Large intestine (tissue), 3 donors: ENCODE measurements around the gene C3. TPM values are rescaled to one million over a fixed set of nuclear protein-coding genes. Genes with fewer than 3 reads are reported as not detected.
"Not testable (repeated sequence)": the region's sequence is repeated elsewhere in the genome, so short reads cannot be mapped to it uniquely, and the experiment has no call there.

Source experiments
- DNase-seq, 2 donors: peaks; one replicate each; pipeline versions ENCODE4 v3.0.0 to v3.0.0-alpha.2; 2013
- H3K27ac ChIP-seq: one replicate; pipeline ENCODE4 v1.5.1; 2013; ENCODE audit warnings: low read length
- H3K27me3 ChIP-seq: 2 replicates; pipeline ENCODE4 v1.6.1; 2013; ENCODE audit warnings: low read length; ENCODE audit not compliant: control insufficient read depth, insufficient read depth
- H3K36me3 ChIP-seq: 2 replicates; pipeline ENCODE4 v1.6.1; 2013; ENCODE audit warnings: low read length; ENCODE audit not compliant: control insufficient read depth, insufficient read depth
- H3K4me1 ChIP-seq: one replicate; pipeline ENCODE4 v1.6.1; 2013; ENCODE audit warnings: low read length; ENCODE audit not compliant: control insufficient read depth, insufficient read depth
- H3K4me3 ChIP-seq: one replicate; pipeline ENCODE4 v1.5.1; 2013; ENCODE audit warnings: low read length
- H3K9me3 ChIP-seq: one replicate; pipeline ENCODE4 v1.6.1; 2013; ENCODE audit warnings: mild to moderate bottlenecking, low read depth, low read length, moderate library complexity; ENCODE audit not compliant: control insufficient read depth
- WGBS: methylation state at CpG from one replicate; pipeline ENCODE4 v1.1.5; 2013; ENCODE audit warnings: low lambda C conversion rate; ENCODE audit not compliant: insufficient coverage; 5-methylcytosine and 5-hydroxymethylcytosine counted together
- polyA plus RNA-seq: library from polyadenylated mRNA; unstranded; fragments of 120-200 nt; gene quantifications from one replicate; pipeline ENCODE4 v1.2.1, GENCODE V29; 2013

Gene C3
- polyA plus RNA-seq, 1 donor = 79.1 TPM

DNA sequence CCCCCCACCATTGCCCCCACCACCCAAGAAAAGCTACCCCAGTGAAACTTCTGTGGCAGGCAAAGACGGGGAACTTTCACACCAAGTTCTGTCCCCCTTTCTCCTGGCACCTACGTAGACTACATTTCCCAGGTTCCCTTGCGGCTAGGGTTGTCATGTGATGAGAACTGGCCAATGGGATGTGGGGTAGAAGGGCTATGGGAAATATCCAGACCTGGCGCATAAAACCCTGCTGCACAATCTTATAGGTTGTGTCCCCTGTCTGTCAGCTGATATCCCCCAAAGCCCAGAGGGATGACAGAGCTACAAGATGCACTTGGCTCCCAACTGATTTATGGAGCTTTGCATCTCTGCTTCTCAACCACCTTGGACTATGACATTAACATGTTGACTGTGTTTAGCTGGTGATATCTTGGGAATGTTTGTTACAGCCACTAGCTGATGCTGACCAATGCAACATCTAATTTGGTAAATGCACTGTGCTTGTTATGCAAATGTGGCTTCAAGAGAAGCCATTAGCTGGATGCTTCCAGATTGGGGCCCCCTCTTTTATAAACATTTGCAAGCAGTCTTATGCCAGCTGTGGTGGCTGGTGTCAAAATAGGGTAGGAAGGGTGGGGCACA, 40.7 kb upstream of the C3 start:
- Histone ChIP-seq H3K27ac (no peak overlapping the region), H3K4me1 (peaks cover 11% of the 10 kb centered on the region), H3K9me3 (no peaks in the 10 kb centered on the region), H3K4me3 (no peak overlapping the region), H3K27me3 (no peaks in the 10 kb centered on the region), H3K36me3 (peaks cover 31% of the 10 kb centered on the region)
- WGBS = no CpG with 5 or more reads among the region's 4 CpGs
- no peak for DNase-seq

DNA sequence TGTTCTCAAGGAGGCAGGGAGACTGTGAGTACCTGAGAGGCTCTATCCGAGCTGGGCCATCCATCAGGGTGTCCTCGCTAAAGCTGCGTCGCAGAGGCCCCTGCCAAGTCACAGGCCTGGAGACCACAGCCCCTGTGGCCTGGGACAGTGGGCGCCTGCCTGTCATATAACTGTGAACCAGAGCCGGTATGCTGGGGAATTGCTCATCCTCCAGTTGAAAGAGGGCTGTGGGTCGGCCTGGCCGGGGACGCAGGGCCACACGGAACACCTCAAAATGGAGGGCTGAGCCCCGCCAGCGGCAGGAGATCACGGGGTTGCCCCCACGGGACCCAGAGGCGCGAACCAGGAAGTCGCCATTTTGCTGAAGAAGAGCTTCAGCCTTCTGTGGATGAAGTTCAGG, 40.2 kb upstream of the C3 start:
- no peaks in the 10 kb centered on the region for H3K9me3 ChIP-seq
- H3K36me3 ChIP-seq = peaks cover 33% of the 10 kb centered on the region
- H3K4me1 ChIP-seq = peaks cover 7% of the 10 kb centered on the region
- H3K4me3 ChIP-seq = no peak overlapping the region
- DNase-seq = no peak
- H3K27ac ChIP-seq = no peak overlapping the region
- H3K27me3 ChIP-seq = no peaks in the 10 kb centered on the region
- no CpG with 5 or more reads among the region's 17 CpGs for WGBS

DNA sequence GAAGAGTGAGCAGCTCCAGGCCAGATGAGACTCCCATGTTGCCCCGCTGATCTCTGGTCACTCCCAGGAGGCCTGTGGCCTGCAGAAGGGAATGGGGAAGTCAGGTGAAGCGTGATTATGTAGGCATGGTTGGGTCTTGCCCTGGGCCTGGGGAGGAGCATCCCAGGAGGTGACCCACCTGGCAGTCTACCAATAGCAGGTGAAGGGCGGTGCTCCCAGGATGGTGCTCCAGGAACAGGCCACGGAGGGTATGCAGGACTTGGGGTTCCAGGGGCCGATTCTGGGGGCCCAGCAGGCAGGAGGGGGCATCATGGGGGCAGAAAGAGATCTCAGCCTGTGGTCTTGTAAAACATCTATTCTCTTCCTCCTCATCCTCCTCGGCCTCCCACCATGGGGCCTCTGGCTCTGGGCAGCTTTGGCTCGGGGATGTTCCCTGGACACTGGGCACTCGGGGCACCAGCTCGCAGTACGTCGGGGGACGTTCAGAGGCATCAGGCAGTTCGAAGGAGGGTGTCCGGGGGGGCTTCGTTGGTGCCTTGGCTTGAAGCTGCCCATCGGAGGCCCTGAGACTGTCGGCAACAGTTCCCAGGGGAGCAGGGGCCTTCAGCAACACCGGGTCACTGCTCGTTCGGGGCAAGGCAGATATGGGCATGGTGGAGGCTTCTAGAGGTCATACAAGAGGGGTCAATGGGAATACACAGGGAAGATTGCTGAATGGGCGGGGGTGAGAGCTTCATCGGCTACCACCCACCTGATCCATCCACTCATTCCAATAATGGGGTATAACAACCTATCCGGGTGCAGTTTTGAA, 34.4 kb upstream of the C3 start:
- H3K9me3 ChIP-seq = no peaks in the 10 kb centered on the region
- peaks cover 14% of the 10 kb centered on the region for H3K4me1 ChIP-seq
- H3K4me3 ChIP-seq = no peak overlapping the region
- no peaks in the 10 kb centered on the region for H3K27me3 ChIP-seq
- H3K36me3 ChIP-seq = peaks cover 41% of the 10 kb centered on the region
- WGBS = no CpG with 5 or more reads among the region's 23 CpGs
- DNase-seq = no peak
- no peak overlapping the region for H3K27ac ChIP-seq

DNA sequence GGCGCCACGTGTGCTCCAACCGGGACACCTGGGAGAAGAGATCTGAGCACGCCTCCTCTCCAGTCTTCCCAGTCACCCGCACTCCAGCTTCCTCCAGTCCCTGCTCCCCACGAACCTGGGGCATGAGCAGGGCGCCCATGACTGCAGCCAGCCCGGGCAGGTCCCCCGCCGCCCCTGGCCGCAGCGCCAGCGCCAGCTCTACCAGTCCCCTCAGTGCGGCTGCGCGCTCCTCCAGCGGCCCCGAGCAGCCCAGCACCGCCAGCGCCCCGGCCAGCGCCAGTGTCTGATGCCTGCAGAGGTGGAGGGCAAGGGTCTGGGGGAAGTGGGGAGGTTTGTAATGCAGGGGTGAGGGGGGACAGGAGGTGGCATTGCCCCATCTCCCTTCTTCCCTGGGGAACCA, 33.7 kb upstream of the C3 start:
- Histone ChIP-seq H3K27ac (peak overlapping the region; percentile 99), H3K36me3 (peaks cover 41% of the 10 kb centered on the region), H3K27me3 (no peaks in the 10 kb centered on the region), H3K9me3 (no peaks in the 10 kb centered on the region), H3K4me3 (no peak overlapping the region), H3K4me1 (peaks cover 14% of the 10 kb centered on the region)
- no CpG with 5 or more reads among the region's 22 CpGs for WGBS
- no peak for DNase-seq

DNA sequence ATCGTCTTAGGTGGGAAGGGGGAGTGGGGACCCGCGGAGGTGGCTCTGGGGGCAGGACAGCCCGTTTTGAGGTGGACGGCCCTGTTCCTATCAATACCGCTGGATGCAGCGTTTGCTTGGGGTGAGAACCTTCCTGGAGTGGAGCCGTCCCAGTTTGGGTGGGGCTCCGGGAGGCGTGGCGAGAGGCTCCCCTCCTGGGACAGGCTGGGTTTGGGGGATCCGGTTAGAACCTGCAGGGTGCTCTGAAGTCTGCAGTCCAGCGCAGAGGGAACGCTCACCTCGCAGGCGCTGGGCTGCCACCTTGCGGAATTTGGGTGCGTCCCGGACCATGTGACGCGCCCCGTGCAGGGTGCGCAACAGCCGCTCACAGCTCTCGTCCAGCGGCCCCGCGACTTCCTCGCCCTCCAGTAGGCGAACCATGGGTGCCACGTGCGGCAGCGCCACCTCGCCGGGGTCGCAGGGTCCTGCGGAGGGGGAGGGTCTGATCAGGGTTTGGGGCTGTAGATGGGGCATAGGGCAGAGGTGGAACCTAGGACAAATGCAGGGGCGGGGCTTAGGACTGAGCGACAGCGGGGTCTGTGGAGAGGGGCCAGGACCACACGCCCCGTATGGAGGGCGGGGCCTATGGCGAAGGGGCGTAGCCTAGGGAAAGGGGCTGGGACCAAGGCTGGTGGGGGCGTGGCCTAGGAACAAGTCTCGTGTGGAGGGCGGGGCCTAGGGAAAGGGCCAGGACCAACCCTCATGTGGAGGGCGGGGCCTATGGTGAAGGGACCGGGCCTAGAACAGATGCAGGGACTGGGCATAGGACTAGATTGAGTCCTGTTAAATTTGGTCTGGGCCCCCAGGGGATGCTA, 33.0 kb upstream of the C3 start:
- Histone ChIP-seq H3K27me3 (no peaks in the 10 kb centered on the region), H3K36me3 (peaks cover 40% of the 10 kb centered on the region), H3K9me3 (no peaks in the 10 kb centered on the region), H3K4me1 (peaks cover 14% of the 10 kb centered on the region), H3K27ac (peak overlapping the region; percentile 99), H3K4me3 (peak overlapping the region; percentile 59)
- peak; percentile 96 to 98 for DNase-seq
- no CpG with 5 or more reads among the region's 50 CpGs for WGBS

DNA sequence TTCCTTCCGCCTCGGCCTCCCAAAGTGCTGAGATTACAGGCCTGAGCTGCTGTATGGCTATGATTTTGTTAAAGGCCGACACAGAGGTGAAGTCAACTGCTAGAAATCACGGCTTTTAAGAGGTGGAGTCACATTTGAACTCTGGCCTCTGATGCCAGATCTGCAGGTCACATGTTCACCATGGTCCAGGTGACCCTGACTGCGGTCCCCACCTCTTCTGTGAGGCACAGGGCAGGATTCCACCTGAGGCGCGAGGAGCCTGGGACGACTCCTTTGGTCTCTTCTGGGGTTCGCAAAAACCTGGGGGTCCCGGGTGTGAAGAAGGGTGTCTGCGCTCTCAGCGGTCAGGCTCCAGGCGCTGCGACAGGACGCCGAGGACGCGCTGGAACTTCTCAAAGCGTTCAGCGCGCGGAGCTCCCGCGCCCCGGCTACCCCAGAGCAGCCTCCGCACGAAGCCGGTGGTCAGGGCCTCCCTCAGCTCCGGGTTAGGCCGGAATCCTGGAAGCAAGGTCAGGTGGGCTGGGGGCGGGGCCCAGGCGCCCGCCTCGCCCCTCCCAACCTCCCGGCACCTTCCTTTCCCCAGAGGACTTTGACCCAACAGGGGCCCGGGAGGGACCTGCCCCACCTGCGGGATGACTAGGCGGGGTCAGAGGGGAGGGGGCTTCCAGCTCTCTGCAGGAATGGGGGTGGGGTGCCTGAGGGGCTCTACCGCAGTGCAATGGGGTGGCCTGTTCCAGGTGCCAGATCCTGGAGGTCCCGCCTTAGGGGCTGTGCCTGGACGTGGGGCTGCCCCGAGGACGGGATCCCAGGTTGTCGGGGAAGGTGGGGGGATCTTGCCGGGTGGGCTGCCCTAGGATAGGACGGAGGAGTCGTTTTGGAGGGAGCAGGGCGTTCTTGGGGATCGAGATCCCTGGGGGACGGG, 32.1 kb upstream of the C3 start:
- peak; percentile 91 to 96 for DNase-seq
- H3K4me1 ChIP-seq = peaks cover 18% of the 10 kb centered on the region
- no peaks in the 10 kb centered on the region for H3K27me3 ChIP-seq
- peaks cover 47% of the 10 kb centered on the region for H3K36me3 ChIP-seq
- peak overlapping the region; percentile 59 for H3K4me3 ChIP-seq
- peak overlapping the region; percentile 99 for H3K27ac ChIP-seq
- H3K9me3 ChIP-seq = no peaks in the 10 kb centered on the region
- no CpG with 5 or more reads among the region's 50 CpGs for WGBS

DNA sequence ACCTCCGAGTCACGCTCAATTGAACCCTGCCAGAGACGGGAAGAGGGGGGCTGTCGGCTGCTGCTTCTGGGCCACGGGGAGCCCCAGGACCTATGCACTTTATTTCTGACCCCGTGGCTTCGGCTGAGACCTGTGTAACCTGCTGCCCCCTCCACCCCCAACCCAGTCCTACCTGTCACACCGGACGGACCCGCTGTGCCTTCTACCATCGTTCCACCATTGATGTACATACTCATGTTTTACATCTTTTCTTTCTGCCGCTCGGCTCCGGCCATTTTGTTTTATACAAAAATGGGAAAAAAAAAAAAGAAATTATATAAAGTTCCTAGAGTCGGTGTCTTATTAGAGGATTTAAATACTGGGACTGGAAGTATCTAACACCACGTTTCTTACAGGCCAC, 30.7 kb upstream of the C3 start:
- peaks cover 18% of the 10 kb centered on the region for H3K4me1 ChIP-seq
- WGBS = no CpG with 5 or more reads among the region's 16 CpGs
- peak overlapping the region; percentile 99 for H3K27ac ChIP-seq
- no peaks in the 10 kb centered on the region for H3K27me3 ChIP-seq
- peaks cover under 1% of the 10 kb centered on the region for H3K9me3 ChIP-seq
- no peak for DNase-seq
- no peak overlapping the region for H3K4me3 ChIP-seq
- peaks cover 61% of the 10 kb centered on the region for H3K36me3 ChIP-seq

DNA sequence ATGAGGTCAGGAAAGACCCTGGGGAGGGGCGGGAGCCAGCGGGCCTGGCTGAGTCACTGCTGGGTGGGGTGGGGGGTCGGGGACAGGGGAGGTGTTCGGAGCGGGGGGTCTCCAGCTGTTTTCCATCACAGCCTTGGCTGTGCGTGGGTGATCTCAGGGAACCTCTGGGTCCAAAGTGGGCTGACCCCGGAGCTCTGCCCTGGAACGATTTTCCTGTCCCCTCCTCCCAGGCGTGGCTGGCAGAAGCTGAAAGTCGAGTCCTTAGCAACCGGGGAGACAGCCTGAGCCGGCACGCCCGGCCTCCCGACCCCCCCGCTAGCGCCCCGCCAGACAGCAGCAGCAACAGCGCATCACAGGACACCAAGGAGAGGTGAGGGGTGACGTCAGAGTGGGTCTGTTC, 29.6 kb upstream of the C3 start:
- H3K4me1 ChIP-seq = peaks cover 18% of the 10 kb centered on the region
- H3K9me3 ChIP-seq = peaks cover 3% of the 10 kb centered on the region
- no peaks in the 10 kb centered on the region for H3K27me3 ChIP-seq
- peaks cover 60% of the 10 kb centered on the region for H3K36me3 ChIP-seq
- peak in 1 of 2 donors; percentile 53 for DNase-seq
- WGBS = no CpG with 5 or more reads among the region's 20 CpGs
- H3K4me3 ChIP-seq = no peak overlapping the region
- peak overlapping the region; percentile 10 for H3K27ac ChIP-seq

DNA sequence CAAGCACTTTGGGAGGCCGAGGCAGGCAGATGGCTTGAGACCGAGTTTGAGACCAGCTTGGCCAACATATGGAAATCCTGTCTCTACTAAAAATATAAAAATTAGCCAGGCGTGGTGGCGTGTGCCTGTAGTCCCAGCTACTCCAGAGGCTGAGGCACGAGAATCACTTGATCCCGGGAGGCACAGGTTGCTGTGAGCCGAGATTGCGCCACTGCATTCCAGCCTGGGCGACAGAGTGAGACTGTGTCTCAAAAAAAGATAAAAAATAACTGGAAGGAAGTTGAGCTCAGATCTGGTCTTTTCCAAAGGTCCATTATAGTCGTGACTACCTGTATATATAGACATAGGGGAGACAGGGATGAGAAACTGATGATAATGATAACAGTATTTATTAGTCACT, 28.1 kb upstream of the C3 start:
- not testable (repeated sequence) for H3K4me3 ChIP-seq, DNase-seq, H3K9me3 ChIP-seq, H3K27me3 ChIP-seq
- WGBS = 57% methylated on average over 1 of the region's 10 CpGs
- Histone ChIP-seq H3K27ac (peak overlapping the region; percentile 67), H3K36me3 (peaks cover 70% of the 10 kb centered on the region), H3K4me1 (peaks cover 23% of the 10 kb centered on the region)
